RWPE2 (cell line): ENCODE data around the gene SIGLEC15.

Experiments
- ATAC-seq: fragments of 200-7000 bp; cut with Tn5 transposase; 3 replicates; pipeline ENCODE4 v1.9.1; 2021; ENCODE audit warnings: low read depth
- DNase-seq: peaks from one replicate; pipeline ENCODE4 v3.0.0-alpha.2; 2020; ENCODE audit warnings: low spot score
- H3K27ac ChIP-seq: fragments of 450-650 bp; 2 replicates; pipeline ENCODE4 v1.5.1; 2017; ENCODE audit warnings: mild to moderate bottlenecking; ENCODE audit not compliant: poor library complexity, severe bottlenecking
- H3K27me3 ChIP-seq: fragments of 250-450 bp; sonication (Bioruptor Pico); 2 replicates; pipeline ENCODE4 v1.5.1; 2021; ENCODE audit warnings: mild to moderate bottlenecking, moderate library complexity; ENCODE audit not compliant: insufficient read depth, poor library complexity, severe bottlenecking
- H3K36me3 ChIP-seq: fragments of 250-450 bp; sonication (Bioruptor Pico); 2 replicates; pipeline ENCODE4 v1.5.1; 2020; ENCODE audit warnings: low read depth, mild to moderate bottlenecking, moderate library complexity
- H3K4me1 ChIP-seq: fragments of 250-450 bp; sonication (Bioruptor Pico); 2 replicates; pipeline ENCODE4 v1.5.1; 2021; ENCODE audit warnings: mild to moderate bottlenecking, moderate library complexity; ENCODE audit not compliant: insufficient read depth, poor library complexity, severe bottlenecking
- H3K4me3 ChIP-seq: fragments of 250-450 bp; sonication (Bioruptor Pico); 2 replicates; pipeline ENCODE4 v1.5.1; 2021; ENCODE audit warnings: mild to moderate bottlenecking, moderate library complexity; ENCODE audit not compliant: severe bottlenecking
- H3K9me3 ChIP-seq: fragments of 250-450 bp; sonication (Bioruptor Pico); 2 replicates; pipeline ENCODE4 v1.5.1; 2021; ENCODE audit warnings: mild to moderate bottlenecking, moderate library complexity; ENCODE audit not compliant: severe bottlenecking
- CTCF ChIP-seq: fragments of 450-650 bp; IDR thresholded peaks from one replicate; pipeline ENCODE4 v1.5.1; 2017; ENCODE audit warnings: mild to moderate bottlenecking, moderate library complexity; ENCODE audit not compliant: poor library complexity, severe bottlenecking

SIGLEC15 gene

GRCh38 chr18:45859334-45859733, 33.9 kb downstream of the SIGLEC15 start:
- H3K4me1 ChIP-seq = no peaks in the 10 kb centered on the region
- no peaks in the 10 kb centered on the region for H3K9me3 ChIP-seq
- H3K27me3 ChIP-seq = no peaks in the 10 kb centered on the region
- no peak for ATAC-seq
- H3K27ac ChIP-seq = no peak overlapping the region
- DNase-seq = no peak
- peaks cover 85% of the 10 kb centered on the region for H3K36me3 ChIP-seq
- H3K4me3 ChIP-seq = no peak overlapping the region
- no peak for TF ChIP-seq CTCF

DNA sequence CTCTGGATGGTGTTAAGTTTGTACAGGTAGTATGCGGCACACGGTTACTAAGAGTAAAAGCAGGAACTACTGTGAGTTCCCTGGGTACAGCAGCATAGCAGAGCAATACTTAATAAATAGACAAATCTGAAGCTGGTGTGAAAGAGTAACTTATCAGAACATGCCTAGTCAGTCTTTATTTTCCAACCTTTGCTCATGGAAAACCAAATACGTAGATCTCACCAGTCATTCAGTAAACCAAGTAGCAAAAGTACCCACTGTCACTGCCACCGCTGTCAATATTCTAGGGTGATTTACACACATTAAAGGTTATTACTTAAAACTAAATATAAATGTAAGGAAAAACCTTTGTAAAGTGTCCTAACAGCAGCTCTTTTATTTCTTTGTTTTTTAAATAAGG, 35.0 kb downstream of the SIGLEC15 start:
- ATAC-seq (no peak), DNase-seq (no peak)
- no peaks in the 10 kb centered on the region for H3K9me3 ChIP-seq
- no peak for TF ChIP-seq CTCF
- H3K4me3 ChIP-seq = no peak overlapping the region
- H3K27ac ChIP-seq = no peak overlapping the region
- no peaks in the 10 kb centered on the region for H3K27me3 ChIP-seq
- no peaks in the 10 kb centered on the region for H3K4me1 ChIP-seq
- H3K36me3 ChIP-seq = peaks cover 88% of the 10 kb centered on the region

GRCh38 chr18:45860971-45861370, 35.5 kb downstream of the SIGLEC15 start:
- no peak for ATAC-seq
- DNase-seq = no peak
- peaks cover 88% of the 10 kb centered on the region for H3K36me3 ChIP-seq

DNA sequence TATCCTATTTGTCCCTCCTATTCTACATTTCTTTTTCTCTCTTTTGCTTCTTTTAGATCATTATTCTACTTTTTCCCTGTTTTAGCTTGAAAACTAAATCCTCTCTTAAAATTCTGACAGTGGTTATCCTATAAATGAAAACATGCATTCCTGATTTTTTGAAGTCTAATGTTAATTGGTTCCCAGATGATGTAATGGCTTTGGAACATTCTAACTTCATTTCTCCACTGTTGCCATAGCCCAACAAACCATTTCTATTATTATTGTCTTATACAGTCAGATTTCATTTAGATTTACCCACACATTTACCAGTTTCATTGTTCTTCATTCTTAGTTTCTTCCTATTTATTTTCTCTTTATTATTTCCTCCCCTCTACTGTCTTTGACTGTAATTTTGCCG, 36.5 kb downstream of the SIGLEC15 start:
- Histone ChIP-seq H3K4me1 (no peaks in the 10 kb centered on the region), H3K27ac (no peak overlapping the region), H3K9me3 (no peaks in the 10 kb centered on the region), H3K4me3 (no peak overlapping the region), H3K36me3 (peaks cover 88% of the 10 kb centered on the region), H3K27me3 (no peaks in the 10 kb centered on the region)
- no peak for TF ChIP-seq CTCF
- ATAC-seq (no peak), DNase-seq (no peak)

More at GRCh38 chr18:45860971-45861370, 35.5 kb downstream of the SIGLEC15 start:
- no peak overlapping the region for H3K4me3 ChIP-seq
- no peaks in the 10 kb centered on the region for H3K4me1 ChIP-seq
- no peak for TF ChIP-seq CTCF
- no peaks in the 10 kb centered on the region for H3K27me3 ChIP-seq
- no peak overlapping the region for H3K27ac ChIP-seq
- H3K9me3 ChIP-seq = no peaks in the 10 kb centered on the region

GRCh38 chr18:45863469-45863868, 38.0 kb downstream of the SIGLEC15 start:
- Histone ChIP-seq H3K4me3 (no peak overlapping the region), H3K27ac (no peak overlapping the region), H3K36me3 (peaks cover 90% of the 10 kb centered on the region), H3K4me1 (no peaks in the 10 kb centered on the region), H3K9me3 (no peaks in the 10 kb centered on the region), H3K27me3 (no peaks in the 10 kb centered on the region)
- no peak for TF ChIP-seq CTCF
- no peak for ATAC-seq
- DNase-seq = no peak
